ENCODE measurements around the gene APBA2. TPM values are rescaled to one million over a fixed set of nuclear protein-coding genes. Genes with fewer than 3 reads are reported as not detected.

Gene APBA2
- total and polyA plus RNA-seq, 2 of the 4 experiments (the other 2 are of a cell fraction): 21.7 to 33.0 TPM

GRCh38 chr15:29039466-29040369 is 153.9 kb downstream of the APBA2 start:
- in situ Hi-C loops (cut with MboI; ENCODE audit: low sequenced_read_pairs): no loop called here
- Histone ChIP-seq H4K91ac (ENCODE audit: insufficient read depth, low read depth, low read length) (no peak overlapping the region), H4K20me1 (ENCODE audit: insufficient read depth, low read length) (0 out of 2 replicates have a peak, but pooled peaks cover 7% of the 10 kb centered on the region), H3K9me1 (ENCODE audit: insufficient read depth, low read length) (peaks cover 16% of the 10 kb centered on the region), H3K9me3 (ENCODE audit: control insufficient read depth, insufficient read depth, low read length) (no peaks in the 10 kb centered on the region), H3K56ac (ENCODE audit: extremely low read depth, insufficient read depth, low read length) (no peak overlapping the region), H3K9ac (ENCODE audit: low read depth, low read length) (no peak overlapping the region), H3K18ac (ENCODE audit: low read depth, low read length) (no peak overlapping the region), H3K27me3 (ENCODE audit: control insufficient read depth, insufficient read depth, low read length) (no peaks in the 10 kb centered on the region), H3K14ac (replicated peaks; ENCODE audit: low read depth, low read length) (no peak overlapping the region), H2BK120ac (ENCODE audit: low read depth, low read length) (no peak overlapping the region), H4K5ac (ENCODE audit: low read depth, low read length) (no peak overlapping the region), H3K4me3 (ENCODE audit: insufficient read depth, low read depth, low read length) (no peak overlapping the region), H3K79me1 (ENCODE audit: low read depth in 1 of 2, low read length in 2 of 2) (peaks cover 7 to 13% of the 10 kb centered on the region in 2 experiments; a peak in 3 of 4 replicates), H3K4me1 (ENCODE audit: control insufficient read depth, insufficient read depth, low read length) (peaks cover 12% of the 10 kb centered on the region; the same call in 1 of the 2 replicates), H2BK5ac (ENCODE audit: low read depth, low read length, poor library complexity, severe bottlenecking) (no peak overlapping the region), H3K4ac (ENCODE audit: low read depth, low read length) (no peak overlapping the region), H3K4me2 (ENCODE audit: low read depth, low read length) (no peak overlapping the region), H2AK9ac (replicated peaks; ENCODE audit: low read depth, low read length, poor library complexity) (no peak overlapping the region), H2AK5ac (ENCODE audit: low read depth, low read length) (no peak overlapping the region), H3K23ac (ENCODE audit: low read depth, low read length) (no peak overlapping the region), H2BK20ac (ENCODE audit: low read depth, low read length) (no peak overlapping the region), H3K27ac (ENCODE audit: insufficient read depth, low read length) (no peak overlapping the region), H2AFZ (replicated peaks; ENCODE audit: low read length, poor library complexity) (no peak overlapping the region), H2BK15ac (ENCODE audit: low read depth, low read length) (no peak overlapping the region), H4K8ac (ENCODE audit: low read depth in 2 of 2, low read length in 2 of 2) (no peak overlapping the region), H3K36me3 (ENCODE audit: control insufficient read depth, insufficient read depth, low read length) (no peaks in the 10 kb centered on the region)
- dilution Hi-C loops (cut with HindIII; ENCODE audit: low sequenced_read_pairs, unreplicated experiment): no loop called here
- BruUV-seq (replicated peaks): no TSS peak
- intact Hi-C loops (cut with micrococcal nuclease): no loop called here
- 94% methylated on average over 5 of the region's 13 CpGs; no CpG with 5 or more reads in 1 of the 2 experiments for WGBS, 2 experiments (ENCODE audit: extremely low coverage in 2 of 2, insufficient read length in 1 of 2)
- CTCF ChIA-PET: no interaction called here
- TF ChIP-seq RAD21 (IDR thresholded peaks at IDR 0.05; ENCODE audit: low read length): no peak
- ATAC-seq (ENCODE audit: low read depth) (no peak), DNase-seq (no peak)
- POLR2A ChIA-PET (ENCODE audit: unreplicated experiment): no interaction called here
